Colon (tissue), 2 donors: ENCODE measurements around the gene PTAFR.

ENCODE experiments used
- FAIRE-seq: peaks from 2 replicates; lab custom pipeline; 2012; peaks lifted over from hg19 to GRCh38; lab: Jason Lieb, UNC
- donor health status: control.
- donor health status: control.

The PTAFR gene

GRCh38 chr1:28175955-28176485 is 470 bp downstream of the PTAFR start:
- FAIRE-seq: no peak

- FAIRE-seq: no peak
Observed at GRCh38 chr1:28173980-28174297, 2.6 kb downstream of the PTAFR start.

- FAIRE-seq: no peak
Observed at GRCh38 chr1:28173151-28173979, 3.1 kb downstream of the PTAFR start.

DNA sequence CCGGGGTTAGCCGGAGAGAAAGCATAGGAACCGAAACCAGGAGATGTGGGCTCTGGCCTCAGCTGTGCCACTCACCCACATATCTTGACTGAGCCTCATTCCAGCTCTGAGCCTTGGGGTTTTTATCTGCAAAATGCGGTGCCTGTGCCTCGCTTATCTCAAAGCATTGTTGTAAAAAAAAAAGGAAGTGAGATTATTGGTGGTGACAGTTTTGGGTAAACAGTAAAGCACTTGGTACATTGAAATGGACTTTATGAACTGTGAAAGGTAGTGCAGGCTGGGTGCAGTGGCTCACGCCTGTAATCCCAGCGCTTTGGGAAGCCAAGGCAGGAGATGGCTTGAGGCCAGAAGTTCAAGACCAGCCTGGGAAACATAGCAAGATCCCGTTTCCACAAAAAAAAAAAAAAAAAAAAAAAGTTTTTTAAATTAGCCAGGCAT is 3.8 kb downstream of the PTAFR start:
- no peak for FAIRE-seq

- FAIRE-seq: no peak
Observed at GRCh38 chr1:28171246-28171645, 5.2 kb downstream of the PTAFR start.

- FAIRE-seq: no peak
Observed at GRCh38 chr1:28170001-28170596, 6.4 kb downstream of the PTAFR start.

DNA sequence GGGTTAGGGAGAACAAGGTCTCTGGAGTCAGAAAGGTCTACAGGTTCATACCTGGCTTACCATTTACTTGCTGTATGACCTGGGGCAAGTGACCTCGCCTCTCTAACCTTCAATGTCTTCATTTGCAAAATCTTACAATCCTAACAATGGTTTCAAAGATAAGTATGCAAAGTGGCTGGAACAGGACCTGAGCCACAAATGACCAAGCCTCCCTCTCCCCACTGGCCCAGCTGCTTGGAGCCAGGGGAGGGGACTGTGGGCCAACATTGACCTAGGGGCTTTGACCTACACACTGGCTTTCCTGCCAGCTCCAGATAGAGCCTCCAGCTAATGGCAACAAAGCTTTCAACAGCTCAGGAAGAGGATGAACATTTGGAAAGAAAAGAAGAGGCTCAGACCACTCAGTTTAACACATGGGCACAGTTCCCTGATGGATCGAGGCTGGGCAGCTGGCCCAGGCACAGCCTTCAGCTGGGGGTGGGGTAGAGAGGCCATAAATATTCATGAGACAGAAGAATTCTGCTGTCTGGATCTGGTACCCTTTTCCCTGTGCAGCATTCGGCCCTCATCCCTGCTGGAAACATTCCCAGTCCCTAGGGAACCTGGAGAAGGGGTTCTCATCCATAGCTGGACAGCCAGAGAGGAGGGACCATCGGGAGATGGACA is 12.9 kb downstream of the PTAFR start:
- FAIRE-seq: no peak

- no peak for FAIRE-seq
Observed at GRCh38 chr1:28162151-28162550, 14.3 kb downstream of the PTAFR start.

DNA sequence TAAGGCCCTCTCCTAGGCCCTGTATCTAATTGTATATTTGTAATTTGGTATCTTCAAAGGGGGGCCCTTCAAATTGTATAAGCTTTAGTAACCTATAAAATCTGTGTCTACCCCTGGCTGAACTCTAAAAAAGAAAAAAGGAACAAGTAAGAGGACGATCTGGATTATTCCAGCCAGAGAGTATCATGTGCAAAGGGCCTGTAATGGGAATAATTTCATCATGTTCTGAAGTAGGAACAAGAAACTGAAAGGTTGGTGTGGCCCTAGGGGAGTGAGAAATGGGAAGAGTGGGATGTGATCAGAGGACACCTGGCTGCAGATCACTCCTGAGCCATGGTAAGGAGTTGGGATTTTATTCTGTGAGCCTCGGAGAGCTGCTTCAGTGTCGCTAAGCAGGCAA is 14.7 kb downstream of the PTAFR start:
- no peak for FAIRE-seq

DNA sequence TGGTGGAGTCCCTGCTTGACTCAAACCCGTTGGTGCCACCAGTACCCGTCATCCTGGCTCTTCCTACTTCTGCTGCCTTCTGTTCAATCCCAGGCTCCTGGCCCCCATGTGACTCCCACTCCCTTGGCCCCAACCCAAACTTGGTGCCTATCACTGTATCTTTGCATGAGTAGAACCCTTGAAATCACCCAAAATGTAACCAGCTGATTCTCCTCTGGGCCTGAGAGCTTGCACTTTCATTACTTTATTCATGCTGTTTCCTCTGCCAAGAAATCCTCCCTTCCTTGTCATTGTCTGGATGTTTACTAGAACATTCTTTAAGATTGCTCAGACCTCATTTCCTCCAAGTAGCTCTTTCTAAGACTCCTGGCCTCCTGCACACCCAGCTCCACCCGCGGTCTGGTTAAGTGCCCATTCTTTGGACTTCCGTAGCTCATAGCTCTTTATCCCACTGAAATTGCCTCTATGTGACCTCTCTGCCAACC is 15.7 kb downstream of the PTAFR start:
- no peak for FAIRE-seq

DNA sequence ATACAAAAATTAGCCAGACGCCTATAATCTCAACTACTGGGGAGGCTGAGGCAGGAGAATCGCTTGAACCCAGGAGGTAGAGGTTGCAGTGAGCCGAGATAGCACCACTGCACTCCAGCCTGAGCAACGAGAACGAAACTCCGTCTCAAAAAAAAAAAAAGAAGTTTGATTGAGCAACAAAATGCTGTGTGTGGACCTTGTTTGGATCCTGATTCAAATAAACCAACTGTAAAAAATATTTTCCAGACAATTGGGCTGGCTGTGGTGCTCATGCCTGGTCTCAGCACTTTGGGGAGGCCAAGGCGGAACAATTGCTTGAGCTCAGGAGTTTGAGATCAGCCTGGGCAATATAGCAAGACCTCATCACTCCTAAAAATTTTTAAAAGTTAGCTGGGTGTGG is 16.8 kb downstream of the PTAFR start:
- FAIRE-seq: no peak

DNA sequence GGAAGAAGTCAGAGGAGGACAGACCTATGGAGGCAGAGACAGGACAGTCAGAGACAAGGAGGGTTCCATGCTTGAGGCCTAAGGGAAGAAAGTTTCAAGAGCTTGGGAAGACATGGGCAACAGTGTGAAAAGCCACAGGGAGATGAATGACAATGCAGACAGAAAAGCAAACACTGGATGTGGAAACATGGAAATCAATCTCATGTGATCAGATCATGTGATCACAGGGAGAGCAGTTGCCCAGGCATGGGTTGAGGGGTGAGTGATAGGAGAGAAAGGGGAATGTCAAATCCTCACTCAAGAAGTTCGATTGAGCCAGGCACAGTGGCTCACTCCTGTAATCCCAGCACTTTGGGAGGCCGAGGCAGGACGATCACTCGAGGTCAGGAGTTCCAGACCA is 17.2 kb downstream of the PTAFR start:
- FAIRE-seq: no peak

DNA sequence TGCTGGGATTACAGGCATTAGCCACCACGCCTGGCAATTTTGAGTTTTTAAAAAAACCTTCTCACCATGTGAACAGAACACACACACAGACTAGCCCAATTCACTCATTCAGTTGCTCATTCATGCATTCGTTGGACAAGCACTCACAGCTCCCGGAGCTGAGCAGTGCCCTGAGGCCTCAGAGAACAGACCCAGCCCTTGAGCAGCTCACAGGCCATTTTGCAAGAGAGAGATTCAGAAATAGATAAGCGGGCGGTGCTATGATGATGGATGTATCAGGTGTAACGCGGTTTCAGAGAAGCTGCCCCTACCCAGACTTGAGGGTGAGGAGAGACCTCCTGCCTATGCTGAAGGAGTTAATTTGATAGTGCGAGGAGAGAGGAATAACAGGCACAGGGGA is 18.6 kb downstream of the PTAFR start:
- no peak for FAIRE-seq

DNA sequence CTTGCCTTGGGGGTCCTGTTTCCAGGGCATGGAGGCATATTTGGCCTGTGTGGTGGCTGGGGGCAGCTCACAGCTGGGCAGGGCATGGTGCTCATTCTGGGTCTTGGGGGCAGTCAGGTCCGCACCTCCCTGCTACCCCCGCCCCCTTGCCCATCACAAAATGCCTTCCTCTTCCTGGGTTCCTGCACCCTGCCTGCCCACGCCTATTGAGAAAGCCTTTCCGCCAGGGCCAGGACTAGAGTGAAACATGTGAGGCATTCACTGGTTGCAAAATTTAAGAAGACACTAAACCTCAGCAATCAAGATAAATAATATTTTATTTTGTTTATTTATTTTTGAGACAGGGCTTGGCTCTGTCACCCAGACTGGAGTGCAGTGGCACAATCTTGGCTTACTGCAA is 19.7 kb downstream of the PTAFR start:
- FAIRE-seq: no peak

DNA sequence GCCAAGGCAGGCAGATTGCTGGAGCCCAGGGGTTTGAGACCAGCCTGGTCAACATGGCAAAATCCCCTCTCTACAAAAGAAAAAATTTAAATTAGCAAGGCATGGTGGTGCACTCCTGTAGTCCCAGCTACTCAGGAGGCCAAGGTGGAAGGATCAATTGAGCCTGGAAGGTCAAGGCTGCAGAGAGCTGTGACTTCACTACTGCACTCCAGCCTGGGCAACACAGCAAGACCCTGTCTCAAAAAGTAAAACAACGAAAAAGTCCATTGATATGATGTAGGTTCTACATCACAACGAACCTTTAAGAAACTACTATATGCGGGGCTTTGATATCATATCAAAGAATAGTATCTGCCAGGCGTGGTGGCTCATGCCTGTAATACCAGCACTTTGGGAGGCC is 20.9 kb downstream of the PTAFR start:
- FAIRE-seq: no peak

- no peak for FAIRE-seq
Observed at GRCh38 chr1:28154078-28154594, 22.4 kb downstream of the PTAFR start.

DNA sequence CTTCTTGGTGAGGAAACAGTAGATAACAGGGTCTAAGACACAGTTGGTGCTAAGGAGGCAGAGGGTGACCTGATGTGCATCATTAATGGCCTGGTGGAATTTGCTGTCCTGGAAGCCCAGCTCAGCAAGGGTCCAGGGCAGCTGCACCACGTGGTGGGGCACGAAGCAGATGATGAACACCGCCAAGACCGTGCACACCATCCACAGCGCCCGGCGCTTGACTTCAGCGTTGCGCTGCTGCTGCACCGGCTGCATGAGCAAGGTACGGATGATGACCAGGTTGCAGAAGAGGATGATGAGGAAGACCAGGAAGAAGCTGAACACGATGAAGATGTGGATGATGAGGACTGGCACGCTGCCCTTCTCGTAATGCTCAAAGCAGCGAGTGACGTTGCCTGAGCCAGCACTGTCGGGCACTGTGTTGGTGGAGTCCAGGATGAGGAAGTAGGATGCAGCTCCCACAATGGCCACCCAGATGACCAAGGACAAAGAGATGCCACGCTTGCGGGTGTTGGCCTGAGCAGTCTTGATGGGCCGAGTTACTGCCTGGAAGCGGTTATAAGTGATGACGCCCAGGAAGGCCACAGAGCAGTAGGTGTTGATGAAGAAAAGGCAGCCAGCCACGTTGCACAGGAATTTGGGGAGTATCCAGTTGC is 26.2 kb downstream of the PTAFR start:
- FAIRE-seq: no peak

DNA sequence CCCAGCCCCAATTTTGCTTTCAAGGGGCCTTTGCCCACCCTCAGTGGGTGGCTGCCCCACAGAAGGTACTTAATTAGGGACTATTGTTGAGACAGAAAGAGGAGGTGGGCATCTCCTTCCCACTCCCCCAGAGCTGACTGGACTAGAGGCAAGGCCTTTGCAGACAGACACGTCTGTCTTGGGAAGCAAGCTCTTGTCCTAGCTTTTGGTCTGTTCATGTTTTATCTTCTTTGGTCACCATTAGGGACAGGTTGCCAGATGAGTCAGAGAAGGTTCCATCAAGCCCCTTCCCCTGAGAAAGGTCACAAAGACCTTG is 27.7 kb downstream of the PTAFR start:
- FAIRE-seq: no peak

DNA sequence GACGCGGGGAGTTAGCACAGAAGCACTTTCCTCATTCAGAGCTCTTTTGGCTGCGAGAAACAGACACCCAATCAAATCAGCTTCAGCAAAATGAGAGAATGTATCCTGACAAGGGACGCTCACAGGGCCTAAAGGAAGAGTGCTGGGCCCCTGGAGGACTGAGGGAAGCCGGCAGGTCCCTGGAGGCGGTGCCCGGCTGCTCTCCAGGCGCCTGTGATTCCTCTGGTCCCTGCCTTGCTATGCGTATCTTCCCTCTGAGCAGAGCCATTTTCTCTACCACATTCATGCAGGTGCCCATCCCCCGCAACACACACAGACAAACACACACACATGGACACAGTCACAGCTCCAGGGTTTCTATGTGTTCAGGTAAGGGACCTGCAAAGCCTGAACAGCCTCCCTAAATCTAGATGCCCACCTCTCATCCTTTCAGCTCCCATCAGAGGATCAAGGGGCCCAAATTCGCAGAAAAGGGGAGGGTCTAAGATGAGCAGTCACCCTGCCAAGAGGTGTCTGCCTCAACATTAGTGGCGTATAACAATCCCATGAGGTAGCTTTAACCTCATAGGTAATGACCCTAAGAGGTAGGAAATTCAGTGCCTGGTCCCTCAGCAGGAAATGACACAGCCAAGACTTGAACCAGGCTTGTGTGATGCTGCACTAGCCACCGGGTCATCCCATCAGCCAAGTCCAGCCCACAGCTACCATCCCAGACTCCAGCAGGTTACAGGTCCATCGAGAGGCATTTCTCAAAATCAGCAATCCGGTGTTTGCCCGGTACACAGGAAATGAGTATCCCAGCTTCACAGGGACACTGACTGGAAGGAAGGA is 29.0 kb downstream of the PTAFR start:
- no peak for FAIRE-seq

DNA sequence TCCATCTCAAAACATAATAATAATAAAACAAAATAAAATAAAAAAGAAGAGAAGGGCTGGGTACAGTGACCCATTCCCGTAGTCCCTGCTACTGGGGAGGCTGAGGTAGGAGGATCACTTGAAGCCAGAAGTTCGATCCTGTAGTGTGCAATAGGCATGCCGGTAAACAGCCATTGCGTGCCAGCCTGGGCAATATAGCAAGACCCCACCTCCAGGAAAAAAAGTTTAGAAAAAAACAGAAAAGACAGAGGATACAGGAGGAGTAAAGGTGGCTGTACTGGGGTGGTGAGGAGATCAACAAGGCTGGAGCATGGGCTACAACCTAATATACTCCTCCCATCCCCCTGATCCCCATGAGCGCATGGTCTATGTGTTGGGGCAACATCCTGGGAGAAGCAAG is 30.8 kb downstream of the PTAFR start:
- no peak for FAIRE-seq
